Spleen (tissue), 11 donors: Measurements from ENCODE around the gene GNG11. TPM values are rescaled to one million over a fixed set of nuclear protein-coding genes. Genes with fewer than 3 reads are reported as not detected.

Source experiments
- DNase-seq: peaks from one replicate; pipeline ENCODE4 v3.0.0-alpha.2; 2020
- H3K27ac ChIP-seq, 8 donors: fragments of 200-600 bp; sonication (generic) in 7 of 8; 1 replicate in 4 of 8; 2 replicates in 4 of 8; pipeline versions ENCODE4 v1.5.0 to v1.8.0; 2016 to 2021; ENCODE audit warnings: inconsistent platforms in 4 of 8, mild to moderate bottlenecking in 4 of 8, moderate library complexity in 1 of 8
- H3K27me3 ChIP-seq, 7 donors: fragments of 200-600 bp; sonication (generic) in 6 of 7; replicated peaks in 1 of 7; 1 replicate in 4 of 7; 2 replicates in 3 of 7; pipeline versions ENCODE4 v1.5.0 to v1.8.0; 2016 to 2021; ENCODE audit warnings: inconsistent platforms in 3 of 7, mild to moderate bottlenecking in 1 of 7
- H3K36me3 ChIP-seq, 6 donors: fragments of 200-600 bp; sonication (generic) in 5 of 6; 1 replicate in 4 of 6; 2 replicates in 2 of 6; pipeline versions ENCODE4 v1.5.0 to v1.8.0; 2016 to 2021; ENCODE audit warnings: inconsistent platforms in 2 of 6
- H3K4me1 ChIP-seq, 6 donors: fragments of 200-600 bp; sonication (generic) in 5 of 6; 1 replicate in 3 of 6; 2 replicates in 3 of 6; pipeline versions ENCODE4 v1.5.0 to v1.8.0; 2016 to 2021; ENCODE audit warnings: inconsistent platforms in 3 of 6
- H3K4me3 ChIP-seq, 8 donors: fragments of 200-600 bp; sonication (generic) in 7 of 8; 1 replicate in 4 of 8; 2 replicates in 4 of 8; pipeline versions ENCODE4 v1.5.0 to v1.8.0; 2016 to 2021; ENCODE audit warnings: inconsistent platforms in 4 of 8, mild to moderate bottlenecking in 4 of 8, moderate library complexity in 2 of 8
- H3K9me3 ChIP-seq, 8 donors: fragments of 200-600 bp; sonication (generic) in 7 of 8; 1 replicate in 4 of 8; 2 replicates in 4 of 8; pipeline versions ENCODE4 v1.5.0 to v1.8.0; 2016 to 2021; ENCODE audit warnings: inconsistent platforms in 4 of 8
- POLR2A ChIP-seq, 3 donors: fragments of 450-650 bp; IDR thresholded peaks; one replicate each; pipeline ENCODE4 v1.5.1; 2017; ENCODE audit warnings: antibody characterized with exemption in 3 of 3, mild to moderate bottlenecking in 1 of 3
- POLR2AphosphoS5 ChIP-seq, 3 donors: sonication (generic); formaldehyde crosslinking; IDR thresholded peaks; one replicate each; pipeline ENCODE4 v1.5.1; 2017; ENCODE audit warnings: antibody characterized with exemption in 3 of 3
- WGBS, 5 donors: extraction: QIAGEN DNeasy Blood & Tissue Kit in 3 of 5; methylation state at CpG; one replicate each; pipeline versions ENCODE4 v1.1.5 to v1.1.7; 2013 to 2018; 5-methylcytosine and 5-hydroxymethylcytosine counted together
- intact Hi-C: fragments of 100-400 bp; cut with DNase I; formaldehyde crosslinking; loops from one replicate; pipeline ENCODE4 v1.15.0; 2023; ENCODE audit warnings: low total_unique reads
- polyA plus RNA-seq, 3 donors: library from polyadenylated mRNA; stranded (reverse); fragments of 200-250 nt; gene quantifications; one replicate each; pipeline ENCODE4 v1.2.1, GENCODE V29; 2013
- total RNA-seq, 7 donors: library from RNA; depleted of rRNA in 3 of 7; stranded (reverse); fragments of >200 nt in 3 of 7; fragmentation: NEBNext Ultra II Directional in 4 of 7; extraction: Animal tissue kit (Norgen Biotek cat#: 25700) in 4 of 7; gene quantifications; one replicate each; pipeline versions ENCODE4 v1.1.0 to v1.2.1, GENCODE V29; 2016 to 2021
- TF ChIP-seq, protein P1 (sequence below), 11 experiments: fragments of 200-600 bp in 7 of 11; fragments of 450-650 bp in 4 of 11; sonication (generic) in 4 of 11; IDR thresholded peaks in 8 of 11; conservative IDR thresholded peaks in 3 of 11; 1 replicate in 7 of 11; 2 replicates in 4 of 11; pipeline versions ENCODE4 v1.4.0 to v1.8.0; 2016 to 2021; ENCODE audit warnings: antibody characterized with exemption in 11 of 11, inconsistent platforms in 4 of 11, mild to moderate bottlenecking in 1 of 11
- donor health status: healthy with polysubstance abuse.
- donor health status: DM: no; HTN: no; CAD: no; lungs with moderate emphysema.
- donor health status: DM: no; HTN: no; CAD: no.
- donor health status: Bipolar disorder and iron deficiency.
- donor health status: healthy.
- donor health status: DM: no; HTN: no; CAD: no.
- donor health status: DM: yes; HTN: yes; CAD: no.

GNG11 gene
- total and polyA plus RNA-seq, 10 donors = 15.5 to 97.3 (median 37.0) TPM

DNA sequence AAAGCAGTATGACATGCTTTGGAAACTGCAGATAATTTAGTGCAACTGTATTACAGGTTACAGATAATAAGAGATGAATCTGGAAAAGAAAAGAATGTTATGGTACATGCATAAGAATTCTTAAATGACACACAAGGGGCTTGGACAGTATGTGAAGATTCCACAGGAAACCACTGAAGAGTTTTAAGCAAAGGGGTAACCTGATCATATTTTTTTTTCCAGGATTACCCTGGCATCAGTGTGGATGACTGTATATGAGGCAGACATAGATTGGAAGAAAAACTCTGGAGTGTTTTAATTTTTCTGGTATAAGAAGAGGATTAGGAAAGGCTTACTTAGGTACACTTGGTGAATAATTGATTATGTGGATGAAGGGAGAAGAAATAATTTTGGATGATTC is 39.1 kb upstream of the GNG11 start:
- Histone ChIP-seq H3K9me3 (peaks cover 0 to 16% (median 13%) of the 10 kb centered on the region in 8 donors), H3K27ac (no peak overlapping the region), H3K4me3 (no peak overlapping the region), H3K27me3 (peaks cover 0 to 7% (median 0%) of the 10 kb centered on the region in 7 donors), H3K36me3 (no peaks in the 10 kb centered on the region), H3K4me1 (no peaks in the 10 kb centered on the region)
- TF ChIP-seq, protein P1, sequence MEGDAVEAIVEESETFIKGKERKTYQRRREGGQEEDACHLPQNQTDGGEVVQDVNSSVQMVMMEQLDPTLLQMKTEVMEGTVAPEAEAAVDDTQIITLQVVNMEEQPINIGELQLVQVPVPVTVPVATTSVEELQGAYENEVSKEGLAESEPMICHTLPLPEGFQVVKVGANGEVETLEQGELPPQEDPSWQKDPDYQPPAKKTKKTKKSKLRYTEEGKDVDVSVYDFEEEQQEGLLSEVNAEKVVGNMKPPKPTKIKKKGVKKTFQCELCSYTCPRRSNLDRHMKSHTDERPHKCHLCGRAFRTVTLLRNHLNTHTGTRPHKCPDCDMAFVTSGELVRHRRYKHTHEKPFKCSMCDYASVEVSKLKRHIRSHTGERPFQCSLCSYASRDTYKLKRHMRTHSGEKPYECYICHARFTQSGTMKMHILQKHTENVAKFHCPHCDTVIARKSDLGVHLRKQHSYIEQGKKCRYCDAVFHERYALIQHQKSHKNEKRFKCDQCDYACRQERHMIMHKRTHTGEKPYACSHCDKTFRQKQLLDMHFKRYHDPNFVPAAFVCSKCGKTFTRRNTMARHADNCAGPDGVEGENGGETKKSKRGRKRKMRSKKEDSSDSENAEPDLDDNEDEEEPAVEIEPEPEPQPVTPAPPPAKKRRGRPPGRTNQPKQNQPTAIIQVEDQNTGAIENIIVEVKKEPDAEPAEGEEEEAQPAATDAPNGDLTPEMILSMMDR (IDR thresholded peaks at IDR 0.05 in 8 of 11, conservative IDR thresholded peaks at IDR 0.05 in 3 of 11) = no peak
- TF ChIP-seq POLR2A (IDR thresholded peaks at IDR 0.05) (no peak), POLR2AphosphoS5 (IDR thresholded peaks at IDR 0.05) (no peak)
- intact Hi-C loops = no loop called here
- no peak for DNase-seq

DNA sequence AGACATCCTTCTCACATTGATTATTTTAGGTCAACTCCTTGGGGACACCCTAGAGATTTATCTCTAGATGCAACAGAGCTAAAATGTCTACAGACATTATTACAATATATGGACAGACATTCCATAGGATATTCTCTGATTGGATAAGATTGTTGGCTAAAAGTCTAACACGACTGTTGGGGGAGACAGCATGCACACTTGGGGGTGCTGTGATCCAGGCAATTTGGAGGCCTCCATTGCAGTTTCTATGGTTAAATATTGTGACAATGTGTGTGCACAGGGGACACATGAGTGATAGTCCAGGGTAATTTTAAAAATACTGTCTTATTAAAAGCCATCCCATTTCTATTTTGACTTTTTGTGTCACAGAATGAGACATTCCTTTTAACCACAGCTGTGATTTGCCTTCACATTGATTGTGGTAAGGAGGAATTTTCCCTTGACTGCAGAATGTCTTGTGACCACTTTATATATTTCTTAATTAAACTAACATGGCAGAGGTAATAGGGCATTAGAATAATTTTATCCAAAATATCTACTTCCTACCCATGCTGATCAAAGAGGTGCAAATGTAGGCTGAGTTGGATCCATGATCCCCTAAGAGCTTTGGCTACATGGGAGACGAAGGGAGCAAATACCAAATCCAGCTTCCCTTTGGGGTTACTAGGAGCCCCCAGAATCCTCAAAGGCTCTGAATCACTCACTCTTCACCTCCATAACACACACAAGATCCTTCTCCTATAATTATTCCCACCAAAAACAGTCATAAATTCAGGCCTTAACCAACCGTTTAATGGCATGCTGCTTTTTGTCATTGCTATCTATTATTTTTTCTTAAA is 38.2 kb upstream of the GNG11 start:
- Histone ChIP-seq H3K4me3 (no peak overlapping the region), H3K4me1 (no peaks in the 10 kb centered on the region), H3K27me3 (peaks cover 0 to 7% (median 0%) of the 10 kb centered on the region in 7 donors), H3K36me3 (no peaks in the 10 kb centered on the region), H3K27ac (no peak overlapping the region), H3K9me3 (peaks cover 0 to 16% (median 13%) of the 10 kb centered on the region in 8 donors)
- 82 to 93% (median 85%) methylated on average over 3 of the region's 3 CpGs for WGBS, 5 donors
- DNase-seq = no peak
- TF ChIP-seq, protein P1 (IDR thresholded peaks at IDR 0.05 in 8 of 11, conservative IDR thresholded peaks at IDR 0.05 in 3 of 11) = no peak
- TF ChIP-seq POLR2A (IDR thresholded peaks at IDR 0.05) (no peak), POLR2AphosphoS5 (IDR thresholded peaks at IDR 0.05) (no peak)
- intact Hi-C loops = no loop called here

DNA sequence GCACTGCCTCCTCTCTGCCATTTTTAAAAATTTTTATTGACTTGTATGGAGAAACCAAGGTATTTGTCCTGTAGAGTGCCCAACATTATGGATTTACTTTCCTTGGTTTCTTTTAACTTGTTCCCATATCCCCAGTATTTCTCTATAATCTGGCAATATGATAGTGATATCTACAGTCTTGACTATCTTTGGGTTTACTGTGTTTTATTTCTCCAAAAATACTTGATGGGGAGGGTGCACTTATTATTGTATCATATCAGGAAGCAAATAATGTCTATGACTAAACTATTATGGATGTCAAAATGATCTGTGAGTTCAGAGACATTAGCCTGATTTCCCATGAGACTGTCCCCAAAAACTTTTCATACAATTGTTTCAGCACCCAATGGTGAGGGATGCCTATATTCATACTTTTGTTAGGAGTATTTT is 37.6 kb upstream of the GNG11 start:
- Histone ChIP-seq H3K27ac (no peak overlapping the region), H3K9me3 (peaks cover 0 to 13% (median 10%) of the 10 kb centered on the region in 8 donors), H3K27me3 (peaks cover 0 to 12% (median 0%) of the 10 kb centered on the region in 7 donors), H3K4me3 (no peak overlapping the region), H3K4me1 (no peaks in the 10 kb centered on the region), H3K36me3 (no peaks in the 10 kb centered on the region)
- TF ChIP-seq, protein P1 (IDR thresholded peaks at IDR 0.05 in 8 of 11, conservative IDR thresholded peaks at IDR 0.05 in 3 of 11) = no peak
- TF ChIP-seq POLR2A (IDR thresholded peaks at IDR 0.05) (no peak), POLR2AphosphoS5 (IDR thresholded peaks at IDR 0.05) (no peak)
- intact Hi-C loops = no loop called here
- no peak for DNase-seq

DNA sequence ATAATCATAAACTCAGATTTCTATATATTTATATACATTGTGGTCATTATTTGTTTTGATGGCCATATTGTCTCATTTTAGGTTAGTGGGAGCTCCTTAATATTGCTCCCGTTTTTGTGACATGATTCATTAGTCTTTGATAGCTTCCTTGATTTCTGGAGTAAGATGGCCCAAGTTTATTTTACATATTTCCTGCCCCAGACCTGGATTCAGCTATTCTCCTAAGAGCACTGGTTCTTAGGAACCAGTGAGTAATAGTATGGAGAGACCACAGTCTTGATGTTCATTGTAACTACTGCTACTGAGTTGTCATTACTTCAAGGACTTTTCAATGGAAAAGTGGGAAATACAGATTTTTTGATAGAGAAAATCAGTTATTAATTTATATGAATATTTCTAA is 37.0 kb upstream of the GNG11 start:
- WGBS, 5 donors = 60 to 100% (median 82%) methylated on average over 1 of the region's 1 CpG

More for the DNA sequence above, 37.0 kb upstream of the GNG11 start:
- Histone ChIP-seq H3K4me1 (peaks cover 0 to 1% (median under 1%) of the 10 kb centered on the region in 6 donors), H3K27ac (no peak overlapping the region), H3K27me3 (peaks cover 0 to 18% (median 0%) of the 10 kb centered on the region in 7 donors), H3K4me3 (no peak overlapping the region), H3K36me3 (no peaks in the 10 kb centered on the region), H3K9me3 (peaks cover 0 to 7% (median 4%) of the 10 kb centered on the region in 8 donors)
- intact Hi-C loops = no loop called here
- TF ChIP-seq POLR2AphosphoS5 (IDR thresholded peaks at IDR 0.05) (no peak), POLR2A (IDR thresholded peaks at IDR 0.05) (no peak)
- TF ChIP-seq, protein P1 (IDR thresholded peaks at IDR 0.05 in 8 of 11, conservative IDR thresholded peaks at IDR 0.05 in 3 of 11) = no peak
- no peak for DNase-seq
